ENCODE data around the gene CDX2. TPM values are rescaled to one million over a fixed set of nuclear protein-coding genes. Genes with fewer than 3 reads are reported as not detected.

CDX2 gene
- total and polyA plus RNA-seq, 4 donors, result not detected

- peak; percentile 47 for TF ChIP-seq YY1 (IDR thresholded peaks at IDR 0.05)
- no peak for TF ChIP-seq SP1 (IDR thresholded peaks at IDR 0.05)
- no peak for TF ChIP-seq FOXA1 (IDR thresholded peaks at IDR 0.05)
- no peak for TF ChIP-seq NR2F2 (IDR thresholded peaks at IDR 0.05)
- TF ChIP-seq CTCF (IDR thresholded peaks at IDR 0.05; ENCODE audit: low read depth, low read length, missing input control), result no peak
- TF ChIP-seq ZBTB33 (IDR thresholded peaks at IDR 0.05), result no peak
- peak in 1 of 2 donors; percentile 3 for TF ChIP-seq GABPA (IDR thresholded peaks at IDR 0.05 in 1 of 2, conservative IDR thresholded peaks at IDR 0.05 in 1 of 2)
- Histone ChIP-seq H3K27ac (ENCODE audit: low read depth in 1 of 2, low read length in 2 of 2) (peak overlapping the region; percentile 84 to 94), H3K4me1 (ENCODE audit: control insufficient read depth in 4 of 4, insufficient read depth in 4 of 4, low read length in 3 of 4) (peaks cover 8 to 17% (median 15%) of the 10 kb centered on the region in 4 donors), H3K36me3 (ENCODE audit: control insufficient read depth in 4 of 4, insufficient read depth in 3 of 4, low read depth in 1 of 4, low read length in 3 of 4) (no peaks in the 10 kb centered on the region), H3K9ac (ENCODE audit: low read depth in 1 of 2, low read length in 2 of 2) (peak overlapping the region; percentile 52 to 68), H3K4me3 (ENCODE audit: low read depth in 1 of 3, low read length in 3 of 3) (peak overlapping the region; percentile 54 to 80 (median 61)), H3K9me3 (ENCODE audit: control insufficient read depth in 4 of 4, low read length in 3 of 4) (no peaks in the 10 kb centered on the region), H3K27me3 (ENCODE audit: control insufficient read depth in 4 of 4, insufficient read depth in 4 of 4, low read length in 3 of 4) (no peaks in the 10 kb centered on the region)
- 2% methylated on average over 56 of the region's 56 CpGs for WGBS
- DNase-seq (ENCODE audit: low spot score), result peak; percentile 53
These were observed 14.7 kb downstream of the CDX2 start for GRCh38 chr13:27954406-27954851.

GRCh38 chr13:27953676-27954405 lies 15.3 kb downstream of the CDX2 start:
- TF ChIP-seq FOXA1 (IDR thresholded peaks at IDR 0.05), result no peak
- no peak for TF ChIP-seq MAX (IDR thresholded peaks at IDR 0.05)
- TF ChIP-seq ZBTB33 (IDR thresholded peaks at IDR 0.05), result no peak
- no peak for TF ChIP-seq FOXA2 (IDR thresholded peaks at IDR 0.05)
- peak in 1 of 2 donors; percentile 28 for TF ChIP-seq GABPA (IDR thresholded peaks at IDR 0.05 in 1 of 2, conservative IDR thresholded peaks at IDR 0.05 in 1 of 2)
- TF ChIP-seq REST (IDR thresholded peaks at IDR 0.05), result no peak
- TF ChIP-seq CTCF (IDR thresholded peaks at IDR 0.05; ENCODE audit: low read depth, low read length, missing input control), result peak; percentile 87
- TF ChIP-seq RAD21 (IDR thresholded peaks at IDR 0.05), result peak; percentile 68 to 76
- no peak for TF ChIP-seq YY1 (IDR thresholded peaks at IDR 0.05)
- H3K4me3 ChIP-seq (ENCODE audit: low read depth in 1 of 3, low read length in 3 of 3), result peak overlapping the region; percentile 54 to 80 (median 61)
- no peaks in the 10 kb centered on the region for H3K9me3 ChIP-seq (ENCODE audit: control insufficient read depth in 4 of 4, low read length in 3 of 4)
- under 1% methylated on average over 71 of the region's 71 CpGs for WGBS
- peak overlapping the region; percentile 52 to 77 for H3K9ac ChIP-seq (ENCODE audit: low read depth in 1 of 2, low read length in 2 of 2)
- DNase-seq (ENCODE audit: low spot score), result peak; percentile 81
- no peaks in the 10 kb centered on the region for H3K27me3 ChIP-seq (ENCODE audit: control insufficient read depth in 4 of 4, insufficient read depth in 4 of 4, low read length in 3 of 4)
- peaks cover 8 to 17% (median 15%) of the 10 kb centered on the region in 4 donors for H3K4me1 ChIP-seq (ENCODE audit: control insufficient read depth in 4 of 4, insufficient read depth in 4 of 4, low read length in 3 of 4)
- no peaks in the 10 kb centered on the region for H3K36me3 ChIP-seq (ENCODE audit: control insufficient read depth in 4 of 4, insufficient read depth in 3 of 4, low read depth in 1 of 4, low read length in 3 of 4)
- peak overlapping the region; percentile 84 to 94 for H3K27ac ChIP-seq (ENCODE audit: low read depth in 1 of 2, low read length in 2 of 2)
